Stomach smooth muscle (tissue), 2 donors: ENCODE data around the gene HHIPL1.

Source experiments
- H3K27ac ChIP-seq: one replicate; pipeline ENCODE4 v1.7.0; 2013; ENCODE audit warnings: mild to moderate bottlenecking, low read length, inconsistent platforms
- H3K27me3 ChIP-seq, 2 donors: one replicate each; pipeline ENCODE4 v1.7.0; 2013; ENCODE audit warnings: low read length in 2 of 2; ENCODE audit not compliant: insufficient read depth in 2 of 2, control insufficient read depth in 1 of 2
- H3K36me3 ChIP-seq, 2 donors: one replicate each; pipeline ENCODE4 v1.7.0; 2013; ENCODE audit warnings: low read length in 2 of 2; ENCODE audit not compliant: control insufficient read depth in 2 of 2, insufficient read depth in 2 of 2
- H3K4me1 ChIP-seq: one replicate; pipeline ENCODE4 v1.7.0; 2013; ENCODE audit warnings: low read length; ENCODE audit not compliant: control insufficient read depth, insufficient read depth
- H3K4me3 ChIP-seq, 2 donors: one replicate each; pipeline ENCODE4 v1.7.0; 2013; ENCODE audit warnings: low read length in 2 of 2
- H3K9ac ChIP-seq, 2 donors: one replicate each; pipeline ENCODE4 v1.7.0; 2013; ENCODE audit warnings: low read length in 2 of 2, mild to moderate bottlenecking in 1 of 2
- H3K9me3 ChIP-seq, 2 donors: one replicate each; pipeline ENCODE4 v1.7.0; 2013; ENCODE audit warnings: low read length in 2 of 2; ENCODE audit not compliant: control insufficient read depth in 2 of 2
- donor health status: healthy.
- donor health status: Pancreatic carcinoma.

HHIPL1 gene

DNA sequence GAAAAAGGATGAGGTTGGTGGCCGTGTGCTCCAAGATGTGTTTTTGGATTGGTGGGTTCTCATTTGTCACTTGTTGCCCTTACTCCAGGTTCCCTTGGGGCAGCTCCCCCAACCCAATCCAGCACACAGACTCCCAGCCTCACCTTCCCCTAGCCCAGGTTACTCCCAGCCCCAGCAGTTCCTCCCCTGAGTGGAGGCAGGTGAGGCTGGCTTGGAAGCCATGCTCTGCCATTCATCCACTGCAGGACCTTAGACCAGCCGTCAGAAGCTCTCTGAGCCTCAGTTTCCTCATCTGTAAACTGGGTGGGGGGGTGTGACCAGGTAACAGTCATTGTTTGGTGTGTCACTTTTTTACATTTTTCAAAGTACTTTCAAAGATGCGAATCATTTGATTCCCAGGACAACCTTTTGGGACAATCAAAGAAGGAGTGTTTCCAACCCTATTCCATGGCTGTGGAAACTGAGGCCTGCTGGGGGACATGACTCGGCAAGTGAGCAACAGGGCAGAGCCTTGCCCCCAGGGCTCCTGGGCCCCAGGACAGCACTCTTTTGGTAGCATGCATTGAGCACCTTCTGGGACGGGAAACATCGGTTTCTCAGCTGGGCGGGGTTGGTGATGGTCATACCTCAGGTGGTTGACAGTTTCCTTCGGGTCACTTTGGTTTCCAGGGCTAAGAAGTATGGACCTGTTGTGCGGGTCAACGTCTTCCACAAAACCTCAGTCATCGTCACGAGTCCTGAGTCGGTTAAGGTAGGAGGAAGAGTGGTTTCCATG, 46.4 kb downstream of the HHIPL1 start:
- Histone ChIP-seq H3K4me1 (no peaks in the 10 kb centered on the region), H3K9me3 (no peaks in the 10 kb centered on the region), H3K4me3 (no peak overlapping the region), H3K27me3 (no peaks in the 10 kb centered on the region), H3K36me3 (no peaks in the 10 kb centered on the region), H3K27ac (no peak overlapping the region), H3K9ac (no peak overlapping the region)

- Histone ChIP-seq H3K36me3 (no peaks in the 10 kb centered on the region), H3K27ac (no peak overlapping the region), H3K27me3 (no peaks in the 10 kb centered on the region), H3K9me3 (no peaks in the 10 kb centered on the region), H3K9ac (no peak overlapping the region), H3K4me1 (no peaks in the 10 kb centered on the region), H3K4me3 (no peak overlapping the region)
These were observed 49.0 kb downstream of the HHIPL1 start for GRCh38 chr14:99693918-99694317.

GRCh38 chr14:99696929-99697328, 52.0 kb downstream of the HHIPL1 start:
- no peaks in the 10 kb centered on the region for H3K36me3 ChIP-seq
- H3K27ac ChIP-seq = no peak overlapping the region
- no peaks in the 10 kb centered on the region for H3K9me3 ChIP-seq
- no peaks in the 10 kb centered on the region for H3K27me3 ChIP-seq
- H3K9ac ChIP-seq = no peak overlapping the region
- no peaks in the 10 kb centered on the region for H3K4me1 ChIP-seq
- H3K4me3 ChIP-seq = no peak overlapping the region

- Histone ChIP-seq H3K9me3 (peaks cover 3 to 4% of the 10 kb centered on the region in 2 donors), H3K27ac (no peak overlapping the region), H3K9ac (no peak overlapping the region), H3K4me3 (no peak overlapping the region), H3K27me3 (no peaks in the 10 kb centered on the region), H3K4me1 (no peaks in the 10 kb centered on the region), H3K36me3 (no peaks in the 10 kb centered on the region)
These were observed 53.3 kb downstream of the HHIPL1 start for GRCh38 chr14:99698236-99698635.

GRCh38 chr14:99698642-99699041, 53.7 kb downstream of the HHIPL1 start:
- Histone ChIP-seq H3K9me3 (peaks cover 6 to 8% of the 10 kb centered on the region in 2 donors), H3K36me3 (no peaks in the 10 kb centered on the region), H3K27ac (no peak overlapping the region), H3K9ac (no peak overlapping the region), H3K4me3 (no peak overlapping the region), H3K4me1 (no peaks in the 10 kb centered on the region), H3K27me3 (no peaks in the 10 kb centered on the region)

- H3K36me3 ChIP-seq = no peaks in the 10 kb centered on the region
- H3K9ac ChIP-seq = no peak overlapping the region
- H3K4me1 ChIP-seq = no peaks in the 10 kb centered on the region
- no peak overlapping the region for H3K27ac ChIP-seq
- H3K9me3 ChIP-seq = peaks cover 6 to 8% of the 10 kb centered on the region in 2 donors
- H3K27me3 ChIP-seq = no peaks in the 10 kb centered on the region
- no peak overlapping the region for H3K4me3 ChIP-seq
These were observed 54.3 kb downstream of the HHIPL1 start for GRCh38 chr14:99699085-99699760.

DNA sequence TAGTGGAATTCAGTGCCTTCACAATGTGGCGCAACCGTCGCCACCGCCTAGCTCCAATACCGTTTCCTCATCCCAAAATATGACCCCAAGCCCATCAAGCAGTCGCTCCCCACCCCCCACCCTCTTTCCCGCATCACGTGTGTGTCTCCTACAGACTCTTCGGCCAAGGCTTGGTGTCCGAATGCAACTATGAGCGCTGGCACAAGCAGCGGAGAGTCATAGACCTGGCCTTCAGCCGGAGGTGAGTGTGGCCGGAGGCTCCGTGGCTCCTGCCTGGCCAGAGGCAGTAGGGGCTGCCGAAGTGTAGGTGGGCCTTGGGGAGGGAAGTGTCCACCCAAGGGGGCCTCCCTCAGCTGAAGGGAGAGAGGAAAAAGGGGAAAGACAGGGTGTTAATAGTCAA, 54.9 kb downstream of the HHIPL1 start:
- H3K27ac ChIP-seq = no peak overlapping the region
- no peaks in the 10 kb centered on the region for H3K36me3 ChIP-seq
- H3K4me1 ChIP-seq = no peaks in the 10 kb centered on the region
- no peak overlapping the region for H3K4me3 ChIP-seq
- H3K9ac ChIP-seq = no peak overlapping the region
- H3K9me3 ChIP-seq = peaks cover 6 to 8% of the 10 kb centered on the region in 2 donors
- H3K27me3 ChIP-seq = no peaks in the 10 kb centered on the region

GRCh38 chr14:99700379-99700778, 55.5 kb downstream of the HHIPL1 start:
- Histone ChIP-seq H3K36me3 (no peaks in the 10 kb centered on the region), H3K9ac (no peak overlapping the region), H3K9me3 (peaks cover 6 to 8% of the 10 kb centered on the region in 2 donors), H3K4me3 (no peak overlapping the region), H3K27me3 (no peaks in the 10 kb centered on the region), H3K27ac (no peak overlapping the region), H3K4me1 (no peaks in the 10 kb centered on the region)

- no peaks in the 10 kb centered on the region for H3K36me3 ChIP-seq
- H3K27me3 ChIP-seq = no peaks in the 10 kb centered on the region
- no peaks in the 10 kb centered on the region for H3K4me1 ChIP-seq
- peaks cover 6 to 8% of the 10 kb centered on the region in 2 donors for H3K9me3 ChIP-seq
- H3K4me3 ChIP-seq = no peak overlapping the region
- H3K9ac ChIP-seq = no peak overlapping the region
- no peak overlapping the region for H3K27ac ChIP-seq
These were observed 56.3 kb downstream of the HHIPL1 start for GRCh38 chr14:99701260-99701659.

DNA sequence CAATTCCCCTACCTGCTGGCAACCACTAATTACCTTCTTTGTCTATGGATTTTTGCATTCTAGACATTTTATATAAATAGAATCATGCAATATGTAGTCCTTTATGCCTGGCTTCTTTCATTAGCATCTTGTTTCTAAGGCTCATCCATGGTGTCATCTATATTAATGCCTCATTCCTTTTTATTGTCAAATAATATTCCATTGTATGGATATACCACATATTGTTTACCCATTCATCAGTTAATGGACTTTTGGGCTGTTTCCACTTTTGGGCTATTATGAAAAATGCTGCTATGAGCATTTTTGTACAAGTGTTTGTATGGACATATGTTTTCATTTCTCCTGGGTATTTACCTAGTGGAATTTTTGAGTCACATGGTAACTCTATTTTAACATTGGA, 57.2 kb downstream of the HHIPL1 start:
- Histone ChIP-seq H3K9me3 (peaks cover 6 to 8% of the 10 kb centered on the region in 2 donors), H3K4me3 (no peak overlapping the region), H3K27ac (no peak overlapping the region), H3K9ac (no peak overlapping the region), H3K4me1 (no peaks in the 10 kb centered on the region), H3K27me3 (no peaks in the 10 kb centered on the region), H3K36me3 (no peaks in the 10 kb centered on the region)

DNA sequence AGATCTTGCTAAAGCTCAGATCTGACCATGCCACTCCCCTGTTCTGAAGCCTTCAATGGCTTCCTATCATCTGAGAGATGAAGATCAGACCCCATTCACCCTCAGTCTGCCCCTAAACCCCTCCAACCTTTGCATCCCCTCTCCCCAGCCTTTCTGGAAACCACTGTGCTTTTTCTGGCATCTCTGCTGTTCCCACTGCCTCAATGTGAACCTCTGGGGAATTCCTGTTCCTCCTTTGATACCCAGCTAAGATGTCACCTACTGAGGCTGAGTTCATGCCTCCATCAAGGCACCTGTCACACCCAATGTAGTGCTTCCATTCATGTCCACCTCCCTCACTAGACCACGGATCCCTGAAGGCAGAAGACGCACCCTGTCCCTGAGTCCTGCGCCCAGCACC, 58.5 kb downstream of the HHIPL1 start:
- no peaks in the 10 kb centered on the region for H3K36me3 ChIP-seq
- peaks cover 6 to 8% of the 10 kb centered on the region in 2 donors for H3K9me3 ChIP-seq
- no peak overlapping the region for H3K27ac ChIP-seq
- no peaks in the 10 kb centered on the region for H3K27me3 ChIP-seq
- H3K9ac ChIP-seq = no peak overlapping the region
- no peak overlapping the region for H3K4me3 ChIP-seq
- H3K4me1 ChIP-seq = no peaks in the 10 kb centered on the region
